Suppressor macrophage (primary cell): ENCODE results near the gene CATSPER3.

Experiments
- DNase-seq, 4 experiments: peaks; one replicate each; pipeline ENCODE4 v3.0.0-alpha.2; 2020 to 2022

The CATSPER3 gene

DNA sequence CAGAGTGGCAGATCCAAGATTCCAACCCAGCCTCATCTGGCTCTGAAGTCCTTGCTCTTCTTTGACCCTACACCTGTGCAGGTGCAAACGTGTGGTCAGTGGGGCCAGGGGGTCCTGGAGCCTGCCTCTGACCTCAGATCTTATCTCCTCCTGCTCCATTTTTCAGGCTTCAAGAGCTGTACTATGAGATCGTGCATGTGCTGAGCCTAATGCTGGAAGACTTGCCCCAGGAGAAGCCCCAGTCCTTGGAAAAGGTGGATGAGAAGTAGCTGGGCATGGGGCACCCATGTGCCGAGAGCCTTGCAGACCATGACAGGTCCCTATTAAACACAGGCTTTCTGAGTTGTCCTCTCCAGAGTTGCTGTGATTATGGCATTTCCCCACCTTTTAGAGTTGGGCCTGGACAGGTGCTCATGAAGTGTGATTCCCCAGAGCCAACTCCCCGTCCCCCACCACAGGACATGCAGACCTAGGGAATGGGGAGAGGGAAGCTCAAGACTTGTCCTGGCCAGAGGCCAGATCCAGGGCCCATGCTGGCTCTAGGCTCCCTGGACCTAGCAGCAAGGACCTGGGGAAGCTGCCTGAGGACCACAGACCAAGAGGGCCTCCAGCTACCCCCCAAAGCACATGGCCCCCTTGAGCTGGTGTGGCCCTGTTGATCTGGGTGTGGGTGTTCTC is 43.8 kb downstream of the CATSPER3 start:
- DNase-seq: no peak

DNA sequence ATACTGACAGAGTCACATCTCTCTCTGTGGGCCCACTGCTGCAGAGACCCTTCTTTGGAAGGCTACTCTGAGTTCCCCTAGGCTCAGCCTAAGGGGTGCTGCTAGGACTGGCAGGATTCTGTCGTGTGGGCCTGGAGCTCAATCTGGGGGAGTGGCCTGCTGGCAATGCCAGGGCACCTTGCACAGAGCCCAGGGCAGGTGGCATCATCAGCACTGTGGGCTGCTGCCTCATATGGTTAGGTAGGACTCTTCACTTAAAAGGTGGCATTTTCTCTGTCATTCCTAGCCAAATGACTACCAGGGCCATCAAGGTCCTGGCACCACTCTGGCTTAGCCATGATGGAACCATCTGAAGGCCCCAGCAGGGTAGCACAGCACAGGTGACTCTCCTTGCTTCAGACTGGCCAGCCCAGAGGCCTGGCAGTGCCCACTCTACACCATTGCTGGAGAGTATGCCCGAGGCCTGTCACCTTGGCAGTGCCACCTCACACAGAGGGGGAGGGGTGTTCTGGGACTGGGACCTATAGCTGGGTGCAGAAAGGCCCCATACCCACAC is 44.4 kb downstream of the CATSPER3 start:
- DNase-seq: no peak

DNA sequence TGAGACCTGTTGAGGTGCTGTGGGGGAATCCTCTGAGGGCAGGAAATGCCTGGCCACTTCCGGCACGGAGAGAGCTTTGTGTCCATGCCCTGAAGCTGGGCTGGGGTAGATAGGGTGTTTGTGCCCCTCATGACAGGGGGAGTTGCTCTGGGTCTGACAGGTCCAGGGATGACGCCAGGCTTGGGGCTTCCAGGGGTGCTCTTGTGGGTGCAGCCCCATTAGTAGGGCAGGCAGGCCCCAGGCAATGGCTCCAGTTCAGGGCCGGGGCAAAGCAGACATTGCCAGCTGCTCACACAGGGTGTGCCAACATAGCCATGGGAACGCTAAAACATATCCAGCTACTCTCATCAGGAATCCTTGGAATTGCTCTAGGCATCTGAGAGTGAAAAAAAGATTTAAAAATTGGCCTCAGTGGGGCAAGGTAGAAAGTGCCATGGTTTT is 45.3 kb downstream of the CATSPER3 start:
- no peak for DNase-seq

DNA sequence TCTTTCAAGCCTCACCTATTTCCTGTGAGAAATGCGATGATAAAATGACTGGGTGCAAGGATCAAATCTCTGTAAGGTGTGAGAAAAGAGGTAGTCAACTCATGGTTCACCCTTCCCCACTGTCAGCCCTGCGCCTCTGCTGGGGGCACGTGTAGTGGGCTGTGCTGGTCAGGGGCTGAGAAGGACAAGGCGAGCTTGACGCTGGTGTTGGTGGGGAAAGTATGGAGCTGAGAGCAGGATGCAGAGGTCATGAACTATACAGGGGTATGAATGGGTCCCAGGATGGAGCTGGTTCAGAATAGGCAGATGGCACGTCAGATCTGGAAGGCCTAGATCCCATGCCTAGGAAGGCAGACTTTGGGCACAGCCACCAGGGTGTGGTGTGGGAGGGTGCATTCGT is 45.7 kb downstream of the CATSPER3 start:
- no peak for DNase-seq

DNA sequence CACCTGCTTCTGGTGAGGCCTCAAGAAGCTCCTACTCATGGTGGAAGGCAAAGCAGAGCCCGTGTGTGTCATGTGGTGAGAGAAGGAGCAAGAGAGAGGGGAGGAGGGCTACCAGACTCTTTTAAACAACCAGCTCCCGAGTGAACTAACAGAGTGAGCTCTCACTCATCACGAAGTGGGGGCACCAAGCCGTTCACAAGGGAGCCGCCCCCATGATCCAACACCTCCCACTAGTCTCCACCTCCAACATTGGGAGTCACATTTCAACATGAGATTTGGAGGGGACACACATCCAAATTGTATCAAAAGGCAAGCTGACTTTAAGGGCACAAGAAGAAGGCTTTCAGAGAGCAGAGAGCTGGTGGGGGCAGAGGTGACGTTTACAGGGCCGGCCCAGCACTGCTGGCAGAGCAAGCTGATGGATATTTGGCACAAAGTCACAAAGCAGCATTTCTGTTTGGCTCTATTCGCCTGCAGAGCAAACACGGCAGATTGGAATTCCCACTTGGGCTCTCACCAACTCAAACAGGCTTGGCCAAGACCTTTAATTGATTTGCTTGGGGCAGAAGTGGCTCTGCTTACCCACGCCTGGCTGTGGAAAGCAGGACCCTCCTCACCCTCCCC is 46.4 kb downstream of the CATSPER3 start:
- no peak for DNase-seq

DNA sequence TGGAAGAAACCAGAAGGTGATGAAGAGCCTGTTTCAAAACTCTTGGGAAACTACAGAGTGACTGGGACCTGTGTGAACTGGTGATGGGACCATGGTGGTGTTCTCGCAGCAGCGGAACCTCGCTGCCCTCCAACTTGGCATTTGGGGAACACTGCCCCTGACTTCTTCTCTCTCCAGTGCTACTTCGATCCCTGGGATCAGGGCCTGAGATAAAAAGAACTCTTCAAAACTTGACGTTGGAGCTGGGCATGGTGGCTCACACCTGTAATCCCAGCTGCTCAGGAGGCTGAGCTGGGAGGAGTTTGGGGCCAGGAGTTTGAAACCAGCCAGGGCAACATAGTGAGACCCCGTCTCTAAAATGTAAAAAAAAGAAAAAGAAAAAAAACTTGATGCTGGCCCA is 48.2 kb downstream of the CATSPER3 start:
- DNase-seq: no peak

DNA sequence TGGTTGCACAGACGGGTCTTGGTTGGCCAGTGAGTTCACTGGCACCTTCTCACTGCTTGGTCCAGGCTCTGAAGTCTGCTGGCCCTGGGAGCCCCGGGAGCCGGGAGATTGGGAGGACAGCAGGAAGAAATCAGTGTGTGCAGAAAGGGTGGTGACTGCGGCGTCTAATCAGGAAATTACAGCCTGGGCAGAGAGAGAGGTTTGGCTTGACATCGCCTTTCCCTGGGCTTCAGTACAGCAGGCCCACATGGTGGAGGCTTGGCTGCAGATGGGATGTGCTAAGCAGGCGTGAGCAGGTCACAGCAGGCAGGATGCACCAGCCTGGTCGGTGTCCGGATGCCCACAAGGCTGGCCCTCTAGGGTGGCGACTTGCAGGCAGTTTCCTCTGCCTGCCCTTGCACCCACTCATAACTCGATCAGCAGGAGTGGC is 49.2 kb downstream of the CATSPER3 start:
- DNase-seq: no peak

DNA sequence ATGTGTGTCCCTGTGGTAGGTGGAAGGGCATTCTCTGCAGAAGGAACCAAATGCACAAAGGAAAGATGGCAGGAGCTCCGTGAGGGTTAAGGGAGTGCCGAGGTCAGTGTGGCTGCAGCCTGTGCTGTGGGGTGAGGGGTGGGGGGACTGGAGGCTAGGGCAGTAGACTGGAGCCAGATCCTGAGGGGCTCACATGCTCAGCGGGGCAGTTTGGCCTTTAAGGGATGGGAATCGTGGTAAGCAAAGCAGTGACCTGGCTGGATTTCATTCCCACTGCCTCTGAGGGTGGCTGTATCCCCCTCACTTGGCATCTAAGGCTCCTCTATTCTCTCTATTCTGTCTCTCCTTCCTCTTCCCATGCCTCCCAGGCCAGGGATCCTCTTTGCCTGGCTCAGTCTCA is 50.8 kb downstream of the CATSPER3 start:
- no peak for DNase-seq

DNA sequence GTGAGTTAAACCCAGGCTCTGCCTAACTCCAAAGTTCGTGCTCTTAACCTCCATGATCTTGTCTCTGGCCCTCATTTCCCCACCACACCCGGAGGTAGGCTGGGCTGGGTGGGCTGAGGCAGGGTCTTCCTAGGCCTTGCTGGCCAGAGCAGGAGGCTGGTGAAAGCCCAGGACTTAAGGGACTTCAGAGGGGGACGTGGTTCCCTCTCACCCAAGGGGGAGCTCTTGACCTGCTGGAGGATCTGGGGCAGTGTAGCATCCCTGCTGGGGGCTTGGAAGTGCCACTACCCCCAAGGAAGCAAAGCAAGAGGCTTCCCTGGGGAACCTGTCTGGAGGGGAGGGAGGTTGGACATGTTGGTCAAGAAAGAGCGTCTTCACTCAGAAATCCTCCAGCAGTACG is 51.6 kb downstream of the CATSPER3 start:
- DNase-seq: no peak

DNA sequence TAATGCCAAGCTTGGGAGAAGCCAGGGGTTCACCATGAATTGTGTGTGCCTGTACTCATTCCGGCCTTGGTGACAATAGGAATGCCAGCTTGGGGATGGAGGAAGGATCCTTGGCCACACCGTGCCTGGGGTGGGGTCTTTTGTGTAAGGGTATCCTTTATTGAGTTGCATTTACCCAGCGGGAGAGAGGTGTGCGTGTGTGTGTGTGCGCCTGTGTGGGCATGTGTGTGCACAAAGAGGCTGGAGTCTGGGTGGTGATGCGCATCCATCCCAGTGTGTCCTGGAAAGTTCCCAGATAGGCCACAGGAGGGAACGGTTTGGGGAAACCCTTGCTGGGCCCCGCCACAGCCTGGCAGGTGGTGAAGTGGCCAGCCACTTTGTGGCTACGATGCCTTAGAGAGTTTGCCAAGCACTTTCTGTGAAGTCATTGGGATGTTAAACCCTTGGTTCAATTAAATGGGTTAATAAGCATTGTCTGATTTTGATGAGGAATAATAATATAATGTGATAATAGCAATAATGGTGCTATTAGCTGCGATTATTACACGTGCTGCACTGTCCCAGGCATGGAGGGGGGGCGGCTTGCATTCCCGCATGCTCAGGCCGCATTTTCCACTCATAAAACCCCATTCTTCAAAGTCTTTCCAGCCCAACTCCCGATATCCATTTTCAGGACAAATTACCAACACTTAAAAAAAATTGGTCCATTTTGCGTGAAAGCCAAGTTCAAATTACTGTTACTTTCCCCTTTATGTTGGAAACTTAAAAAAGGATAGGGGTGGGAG is 52.6 kb downstream of the CATSPER3 start:
- no peak for DNase-seq

DNA sequence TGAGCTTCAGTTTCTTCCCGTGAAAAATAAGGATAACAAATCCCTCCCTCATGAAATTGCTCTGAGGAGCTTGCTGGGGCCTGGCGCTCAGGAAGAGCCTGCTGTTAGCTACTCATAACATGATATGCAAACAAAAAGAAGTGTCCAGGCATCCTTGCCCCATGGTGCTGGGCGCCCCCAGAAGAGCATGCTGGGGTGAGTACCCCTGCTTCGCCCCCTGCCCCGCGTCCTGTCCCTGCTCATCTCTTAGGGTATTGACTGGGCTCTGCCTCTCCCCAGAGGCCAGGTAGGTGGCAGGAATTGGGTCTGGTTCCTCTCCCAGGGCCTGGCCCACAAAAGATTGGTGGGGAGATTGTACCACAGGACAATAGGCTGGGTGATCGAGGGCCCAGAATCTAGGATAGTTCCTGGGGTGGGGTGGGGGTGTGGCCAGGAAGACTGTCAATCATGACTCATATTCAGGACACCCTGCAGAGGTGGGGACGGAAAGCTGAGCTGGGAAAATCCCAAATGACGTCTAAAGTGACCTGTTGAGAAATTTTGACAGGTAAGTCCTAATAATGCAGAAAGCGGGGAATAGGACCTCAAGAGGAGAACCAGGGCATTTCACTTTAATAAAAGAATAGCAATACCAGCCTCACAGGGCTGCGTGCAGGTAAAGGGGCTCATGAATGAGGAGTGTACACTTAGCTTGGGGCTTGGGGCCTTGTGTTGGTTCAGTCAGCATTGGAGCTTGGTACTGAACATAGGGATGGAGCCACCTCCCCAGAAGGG is 57.4 kb downstream of the CATSPER3 start:
- no peak for DNase-seq

DNA sequence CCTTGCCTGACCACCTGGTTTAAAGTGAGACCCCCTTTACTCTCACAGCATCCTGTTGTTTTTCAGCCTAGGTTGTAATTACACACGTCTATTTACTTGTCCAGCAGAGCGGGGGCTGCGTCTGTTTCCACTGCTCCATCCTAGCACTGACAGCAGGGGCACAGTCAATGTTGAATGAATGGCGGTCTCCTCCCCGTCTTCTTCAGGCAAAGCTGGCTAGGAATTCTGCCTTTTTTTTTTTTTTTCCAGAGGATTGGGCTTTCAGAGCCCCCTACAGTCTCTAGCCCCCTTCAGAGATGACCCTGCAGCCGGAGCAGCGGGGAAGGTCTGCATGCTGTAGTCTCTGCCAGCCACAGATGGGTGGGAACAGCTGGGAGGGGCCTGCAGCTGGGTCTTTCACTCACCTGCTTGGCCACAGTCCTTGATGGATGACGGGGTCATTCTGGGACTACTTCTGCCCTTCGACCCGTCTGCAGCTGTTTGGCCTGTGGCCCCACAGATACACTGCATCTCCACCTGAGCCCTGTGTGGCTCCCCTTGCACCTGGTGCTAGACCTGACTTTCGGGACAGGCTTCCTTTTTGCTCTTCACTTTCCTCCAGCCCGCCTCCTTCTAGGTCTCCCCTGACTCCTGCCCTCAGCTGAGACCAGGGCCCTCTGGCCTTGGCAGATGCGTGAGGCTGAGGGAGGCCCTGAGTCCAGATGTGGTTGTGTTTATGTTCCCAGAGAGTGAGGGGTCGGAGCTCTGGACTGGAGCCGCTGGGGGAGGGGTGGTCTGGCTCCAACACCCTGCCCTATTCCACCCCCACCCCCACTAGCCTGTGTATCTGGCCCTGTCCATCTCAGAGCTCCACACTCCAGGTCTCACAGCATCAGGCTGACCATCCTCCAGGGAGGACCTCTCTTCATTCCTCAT is 58.3 kb downstream of the CATSPER3 start:
- no peak for DNase-seq

DNA sequence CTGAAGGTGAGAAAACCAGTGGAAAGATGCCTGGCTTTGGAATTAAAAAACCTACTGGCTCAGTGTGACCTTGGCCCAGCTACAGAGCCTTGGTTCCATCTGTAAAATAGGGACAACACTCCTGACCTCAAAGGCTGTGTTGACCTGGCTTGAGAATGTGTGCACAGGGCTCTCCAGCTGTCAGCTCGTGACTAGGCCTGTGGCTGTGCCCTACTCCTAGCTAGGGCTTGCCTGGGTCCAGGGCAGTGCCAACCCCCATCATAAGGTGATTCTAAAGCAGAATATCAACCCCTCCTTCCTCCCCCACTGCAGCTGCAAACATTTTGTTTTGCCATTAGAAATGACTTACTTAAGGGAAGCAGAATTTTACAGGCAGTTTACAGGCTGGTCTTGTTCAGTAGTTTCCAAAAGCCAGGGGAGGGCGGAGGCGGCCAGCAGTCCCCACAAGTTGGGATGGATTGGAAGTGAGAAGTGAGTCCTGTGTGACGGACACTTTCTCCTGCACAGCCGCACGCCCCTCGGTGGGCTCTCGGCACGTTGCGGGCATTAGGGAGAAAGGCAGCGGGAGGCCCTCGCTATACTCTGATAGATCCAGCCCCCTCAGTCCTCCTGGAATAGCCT is 59.0 kb downstream of the CATSPER3 start:
- DNase-seq: no peak

DNA sequence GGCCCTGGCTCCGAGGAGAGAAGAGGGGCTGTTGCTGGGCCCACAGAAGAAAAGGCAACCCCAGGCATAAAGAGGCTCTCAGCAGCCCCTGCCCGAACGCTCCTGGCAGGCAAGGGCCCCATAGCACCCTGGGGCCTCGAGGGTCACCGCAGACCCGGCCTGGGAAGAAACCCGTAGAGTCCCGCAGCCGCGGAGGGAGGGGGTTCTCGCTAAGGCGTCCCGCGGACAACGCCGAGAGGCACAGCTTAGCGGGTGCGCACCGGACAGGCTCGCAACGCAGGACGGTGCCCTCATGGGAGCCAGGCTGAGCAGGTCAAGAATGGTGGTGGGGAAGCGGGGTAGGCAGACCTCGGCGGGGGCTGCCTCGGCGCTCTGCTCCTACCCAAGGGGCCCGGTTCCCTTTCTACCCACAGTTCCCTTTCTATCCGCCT is 59.6 kb downstream of the CATSPER3 start:
- DNase-seq: peak in 2 of 4 experiments; percentile 20 to 27

DNA sequence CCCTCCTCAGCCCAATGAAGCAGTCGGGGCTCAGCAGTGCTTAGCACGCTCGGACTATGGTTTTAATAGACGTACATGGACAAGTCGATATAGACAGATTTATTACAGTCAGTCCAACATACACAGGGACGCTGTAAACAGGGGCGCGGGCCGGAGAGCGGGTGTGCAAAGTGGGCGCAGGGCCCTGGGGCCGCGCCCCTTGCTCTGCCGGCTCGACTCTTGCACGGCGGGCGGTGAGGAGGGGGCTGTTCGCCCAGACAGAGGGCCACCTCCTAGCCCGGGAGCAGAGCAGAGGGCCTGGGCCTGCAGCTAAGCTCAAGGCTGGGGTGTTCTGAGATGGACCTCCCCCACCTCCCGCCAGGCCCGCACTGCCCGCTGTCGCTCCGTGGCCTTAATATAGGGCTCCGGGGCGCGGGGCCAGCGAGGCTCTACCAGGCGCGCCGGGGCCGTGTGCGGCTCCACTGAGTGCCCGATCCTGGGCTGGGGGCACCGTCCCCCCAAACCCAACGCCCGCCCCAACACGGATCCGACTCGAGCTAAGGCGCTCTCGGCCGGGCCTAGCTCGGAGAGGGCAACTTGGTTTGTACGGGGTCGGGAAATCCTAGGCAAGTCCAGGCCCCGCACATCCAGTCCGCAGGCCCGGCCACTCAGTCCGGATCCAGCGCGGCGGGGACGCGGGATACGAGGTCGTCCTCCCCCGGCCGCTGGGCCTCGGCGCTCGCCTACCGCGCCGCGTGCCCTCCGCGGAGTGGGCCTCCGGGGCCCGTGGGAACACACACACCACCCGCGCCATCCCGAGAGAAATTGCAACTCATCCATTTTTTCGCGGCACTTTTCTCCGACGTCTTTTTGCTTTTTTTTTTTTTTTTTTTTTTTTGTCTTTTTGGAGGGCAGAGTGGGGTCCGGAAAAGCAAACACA is 60.2 kb downstream of the CATSPER3 start:
- DNase-seq: no peak

DNA sequence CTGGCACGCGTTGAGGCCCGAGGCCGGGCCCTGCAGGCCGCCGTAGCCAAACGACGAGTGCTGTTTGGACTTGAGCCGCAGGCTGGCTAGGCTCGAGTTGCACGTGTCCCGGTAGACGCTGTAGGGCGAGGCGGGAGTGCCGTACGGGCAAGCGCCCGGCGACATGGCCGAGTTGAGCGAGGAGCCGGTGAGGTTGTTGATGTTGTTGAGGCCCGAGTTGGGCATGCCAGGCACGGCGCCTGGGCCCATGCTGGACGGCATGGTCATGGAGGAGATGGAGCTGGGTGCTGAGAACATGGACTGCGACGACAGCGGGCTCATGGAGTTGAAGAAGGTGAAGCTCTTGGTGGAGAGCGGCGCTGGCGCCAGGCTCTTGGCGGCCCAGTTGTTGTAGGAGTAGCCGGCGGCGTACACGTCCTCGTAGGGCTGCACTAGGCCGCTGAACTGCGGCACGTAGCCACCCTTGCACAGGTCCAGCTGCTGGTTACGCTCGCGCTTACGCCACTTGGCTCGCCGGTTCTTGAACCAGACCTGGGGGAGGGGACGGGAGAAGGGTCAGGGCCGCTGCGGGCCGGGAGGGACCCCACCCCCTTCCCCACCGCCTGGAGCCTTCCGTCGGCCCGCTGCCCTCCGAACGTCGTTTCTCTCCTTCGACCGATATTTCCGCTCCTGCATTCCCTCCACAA is 61.2 kb downstream of the CATSPER3 start:
- peak in 1 of 4 experiments; percentile 18 for DNase-seq

DNA sequence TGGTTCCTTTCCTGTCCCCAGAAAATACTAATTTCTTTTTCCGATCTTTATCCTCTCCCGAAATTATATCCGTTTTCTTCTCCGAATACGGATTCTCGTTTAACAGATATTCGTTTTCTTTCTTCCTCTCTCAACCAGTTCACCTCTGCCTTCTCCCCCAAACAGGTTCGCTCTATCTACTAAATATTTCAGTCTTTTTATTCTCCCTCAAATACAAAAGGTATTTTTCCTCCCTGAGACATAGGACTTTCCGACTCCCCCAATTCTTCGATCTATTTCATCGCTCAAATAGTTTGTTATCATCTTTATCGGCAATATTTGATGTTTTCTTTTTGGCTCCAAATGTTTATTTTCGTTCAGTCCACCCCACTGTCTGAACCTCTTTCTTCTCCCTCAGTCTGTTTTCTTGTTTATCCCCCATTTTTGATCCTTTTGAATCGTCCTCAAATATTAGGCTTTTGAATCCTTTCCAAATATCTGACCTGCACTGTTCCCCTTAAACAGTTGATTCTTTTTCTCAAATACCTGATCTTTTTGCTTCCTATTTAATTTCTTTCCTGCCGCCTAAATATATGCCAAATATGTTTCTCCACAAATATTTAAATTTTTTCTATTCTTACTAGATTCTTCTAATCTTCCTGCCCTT is 61.9 kb downstream of the CATSPER3 start:
- DNase-seq: no peak

DNA sequence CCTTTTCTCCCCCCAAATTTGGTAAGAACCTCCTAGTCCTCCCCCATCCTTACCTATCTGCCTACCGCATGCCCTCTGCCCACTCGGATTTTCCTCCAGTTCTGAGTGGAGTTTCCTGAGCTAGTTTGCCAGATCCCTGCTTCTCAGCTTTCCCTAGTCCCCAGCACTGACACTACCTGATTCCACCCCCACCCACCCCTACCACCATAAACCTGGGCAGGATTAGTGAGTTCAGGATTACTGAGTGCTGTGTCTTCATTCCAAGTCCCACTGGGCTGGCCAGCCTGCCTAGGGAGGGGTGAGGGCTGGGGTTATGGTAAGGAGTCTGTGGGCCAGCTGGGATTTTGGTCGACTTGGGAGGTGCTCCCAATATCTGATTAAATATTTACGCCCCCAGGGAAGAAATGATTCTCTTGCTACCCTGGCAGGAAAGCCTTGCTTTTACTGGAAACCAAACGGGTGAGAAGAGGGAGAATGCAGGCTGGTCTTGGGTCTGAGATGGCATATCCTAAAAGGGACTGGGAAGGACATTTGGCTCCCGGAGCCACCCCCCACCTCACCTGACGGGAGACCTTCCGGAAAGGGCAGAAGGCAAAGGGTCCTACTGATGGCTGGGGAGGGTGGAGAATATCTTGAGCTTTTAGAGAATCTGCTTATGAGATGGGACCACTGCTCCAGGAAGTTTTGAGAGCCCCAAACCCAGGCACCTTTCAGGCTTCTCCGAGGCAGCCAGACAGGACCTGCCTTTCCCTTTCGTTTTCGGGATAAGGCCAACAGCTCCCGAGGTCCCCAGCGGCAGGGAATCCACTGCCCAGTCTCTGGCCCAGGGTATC is 62.6 kb downstream of the CATSPER3 start:
- DNase-seq: peak in 2 of 4 experiments; percentile 17 to 21
